A549 treated with AZD2906 at 1 μM for 4 hours (cell line): Measurements from ENCODE around the gene PRRC2A. TPM values are rescaled to one million over a fixed set of nuclear protein-coding genes. Genes with fewer than 3 reads are reported as not detected.

Experiments used
- total RNA-seq: library from RNA; stranded (reverse); fragments of 200-300 nt; extraction: Qiagen RNA extraction; gene quantifications from 5 replicates; pipeline ENCODE4 v1.2.3, GENCODE V29; 2022

Gene PRRC2A
- 66.2 to 87.9 TPM (median 84.6 TPM) in 5 replicates for total RNA-seq

DNA sequence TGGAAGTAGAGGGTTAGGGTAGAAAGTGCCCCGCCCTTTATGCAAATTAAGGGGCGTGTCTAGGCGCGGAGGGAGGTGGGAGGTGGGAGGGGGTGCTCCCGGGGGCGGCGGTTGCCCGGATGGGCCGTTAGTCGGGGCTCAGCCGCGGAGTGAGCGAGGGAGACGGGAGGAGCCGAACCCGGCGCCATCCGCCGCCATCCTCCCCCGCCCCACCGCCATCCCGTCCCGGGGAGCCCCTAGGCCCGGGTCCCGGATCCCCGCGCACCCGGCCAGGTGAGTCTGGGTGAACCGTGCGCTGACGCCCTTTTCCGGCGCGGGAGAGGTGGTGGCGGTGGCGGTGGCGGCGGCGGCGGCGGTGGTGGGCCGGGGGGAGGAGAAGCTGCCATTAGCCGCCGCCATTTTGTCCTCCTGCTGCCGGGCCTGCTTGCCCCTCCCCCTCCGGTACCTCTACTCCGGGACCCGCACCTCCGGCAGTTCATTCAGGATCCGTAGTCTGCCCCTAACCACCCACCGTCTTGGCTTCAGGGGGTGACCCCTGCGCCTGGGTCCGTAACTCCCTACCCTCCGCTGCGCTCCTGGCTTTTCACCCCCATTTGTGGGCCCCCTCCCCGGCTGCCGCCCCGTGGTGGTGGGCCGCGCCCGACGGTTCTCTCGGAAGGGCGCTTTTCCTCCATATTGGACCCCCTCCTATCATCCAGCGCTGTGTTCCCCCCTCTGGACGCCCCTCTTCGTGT is at the start of gene PRRC2A:
Gene PRRC2A, plus strand, starts transcription at position 130 of the 734 bp plus-strand sequence. CDS start 2,075 bp downstream, outside the sequence.

DNA sequence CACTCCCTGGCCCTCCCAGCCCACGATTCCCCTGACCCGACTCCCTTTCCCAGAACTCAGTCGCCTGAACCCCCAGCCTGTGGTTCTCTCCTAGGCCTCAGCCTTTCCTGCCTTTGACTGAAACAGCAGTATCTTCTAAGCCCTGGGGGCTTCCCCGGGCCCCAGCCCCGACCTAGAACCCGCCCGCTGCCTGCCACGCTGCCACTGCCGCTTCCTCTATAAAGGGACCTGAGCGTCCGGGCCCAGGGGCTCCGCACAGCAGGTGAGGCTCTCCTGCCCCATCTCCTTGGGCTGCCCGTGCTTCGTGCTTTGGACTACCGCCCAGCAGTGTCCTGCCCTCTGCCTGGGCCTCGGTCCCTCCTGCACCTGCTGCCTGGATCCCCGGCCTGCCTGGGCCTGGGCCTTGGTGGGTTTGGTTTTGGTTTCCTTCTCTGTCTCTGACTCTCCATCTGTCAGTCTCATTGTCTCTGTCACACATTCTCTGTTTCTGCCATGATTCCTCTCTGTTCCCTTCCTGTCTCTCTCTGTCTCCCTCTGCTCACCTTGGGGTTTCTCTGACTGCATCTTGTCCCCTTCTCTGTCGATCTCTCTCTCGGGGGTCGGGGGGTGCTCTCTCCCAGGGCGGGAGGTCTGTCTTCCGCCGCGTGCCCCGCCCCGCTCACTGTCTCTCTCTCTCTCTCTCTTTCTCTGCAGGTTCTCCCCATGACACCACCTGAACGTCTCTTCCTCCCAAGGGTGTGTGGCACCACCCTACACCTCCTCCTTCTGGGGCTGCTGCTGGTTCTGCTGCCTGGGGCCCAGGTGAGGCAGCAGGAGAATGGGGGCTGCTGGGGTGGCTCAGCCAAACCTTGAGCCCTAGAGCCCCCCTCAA is 48.2 kb upstream of the PRRC2A start, which contains the start of gene LTA:
Gene LTA, plus strand, starts transcription at position 249 of the 871 bp plus-strand sequence. Its CDS starts 454 bp downstream, at position 703.

DNA sequence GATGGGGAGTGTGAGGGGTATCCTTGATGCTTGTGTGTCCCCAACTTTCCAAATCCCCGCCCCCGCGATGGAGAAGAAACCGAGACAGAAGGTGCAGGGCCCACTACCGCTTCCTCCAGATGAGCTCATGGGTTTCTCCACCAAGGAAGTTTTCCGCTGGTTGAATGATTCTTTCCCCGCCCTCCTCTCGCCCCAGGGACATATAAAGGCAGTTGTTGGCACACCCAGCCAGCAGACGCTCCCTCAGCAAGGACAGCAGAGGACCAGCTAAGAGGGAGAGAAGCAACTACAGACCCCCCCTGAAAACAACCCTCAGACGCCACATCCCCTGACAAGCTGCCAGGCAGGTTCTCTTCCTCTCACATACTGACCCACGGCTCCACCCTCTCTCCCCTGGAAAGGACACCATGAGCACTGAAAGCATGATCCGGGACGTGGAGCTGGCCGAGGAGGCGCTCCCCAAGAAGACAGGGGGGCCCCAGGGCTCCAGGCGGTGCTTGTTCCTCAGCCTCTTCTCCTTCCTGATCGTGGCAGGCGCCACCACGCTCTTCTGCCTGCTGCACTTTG is 45.1 kb upstream of the PRRC2A start, which contains the start of gene TNF:
Gene TNF, plus strand, starts transcription at position 231 of the 567 bp plus-strand sequence. Its CDS starts 177 bp downstream, at position 408.

DNA sequence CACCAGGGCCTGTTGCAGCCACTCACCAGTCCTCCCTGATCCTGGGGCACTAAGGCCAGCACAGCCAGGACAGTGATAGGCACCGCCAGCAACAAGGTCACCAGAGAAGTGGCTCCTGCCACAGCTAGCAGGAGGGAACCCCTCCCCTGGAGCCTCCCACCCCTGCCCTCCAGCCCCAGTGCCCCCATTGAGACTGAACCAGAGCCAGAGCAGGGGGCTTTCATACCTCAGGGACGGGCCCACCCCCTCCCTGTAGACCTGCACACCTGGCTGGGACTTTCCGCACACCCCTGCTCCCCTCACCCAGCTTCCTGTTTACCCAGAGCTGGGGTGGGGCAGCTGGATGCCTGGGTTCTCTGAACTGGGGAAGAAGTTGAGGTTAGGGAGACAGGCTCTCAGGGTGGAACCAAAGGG is 38.3 kb upstream of the PRRC2A start, which contains the start of gene LTB:
Gene LTB, minus strand, starts transcription at position 195 of the 414 bp plus-strand sequence. Its CDS starts 7 bp downstream, at position 188.

DNA sequence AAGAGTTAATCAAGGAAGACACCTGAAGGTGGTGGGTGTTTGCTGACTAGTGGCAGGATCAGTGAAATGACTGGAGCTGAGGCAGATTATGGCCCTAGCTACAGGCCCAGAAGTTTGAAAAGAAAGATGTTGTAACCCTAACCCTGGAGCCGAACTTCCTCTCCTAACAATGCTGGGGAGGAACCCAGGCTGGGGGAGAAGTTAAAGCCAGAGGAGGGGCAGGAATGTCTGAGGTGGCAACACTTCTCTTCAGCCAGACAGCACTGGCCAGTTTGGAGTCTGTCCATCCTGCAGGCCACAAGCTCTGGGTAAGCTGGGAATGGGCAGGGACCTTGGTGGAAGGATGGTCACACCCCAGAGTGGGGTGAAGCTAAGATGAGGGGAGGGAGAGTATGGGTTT is 34.5 kb upstream of the PRRC2A start, which contains the start of gene LST1:
Gene LST1, plus strand, starts transcription at position 270 of the 400 bp plus-strand sequence. CDS start 1,023 bp downstream, outside the sequence.

DNA sequence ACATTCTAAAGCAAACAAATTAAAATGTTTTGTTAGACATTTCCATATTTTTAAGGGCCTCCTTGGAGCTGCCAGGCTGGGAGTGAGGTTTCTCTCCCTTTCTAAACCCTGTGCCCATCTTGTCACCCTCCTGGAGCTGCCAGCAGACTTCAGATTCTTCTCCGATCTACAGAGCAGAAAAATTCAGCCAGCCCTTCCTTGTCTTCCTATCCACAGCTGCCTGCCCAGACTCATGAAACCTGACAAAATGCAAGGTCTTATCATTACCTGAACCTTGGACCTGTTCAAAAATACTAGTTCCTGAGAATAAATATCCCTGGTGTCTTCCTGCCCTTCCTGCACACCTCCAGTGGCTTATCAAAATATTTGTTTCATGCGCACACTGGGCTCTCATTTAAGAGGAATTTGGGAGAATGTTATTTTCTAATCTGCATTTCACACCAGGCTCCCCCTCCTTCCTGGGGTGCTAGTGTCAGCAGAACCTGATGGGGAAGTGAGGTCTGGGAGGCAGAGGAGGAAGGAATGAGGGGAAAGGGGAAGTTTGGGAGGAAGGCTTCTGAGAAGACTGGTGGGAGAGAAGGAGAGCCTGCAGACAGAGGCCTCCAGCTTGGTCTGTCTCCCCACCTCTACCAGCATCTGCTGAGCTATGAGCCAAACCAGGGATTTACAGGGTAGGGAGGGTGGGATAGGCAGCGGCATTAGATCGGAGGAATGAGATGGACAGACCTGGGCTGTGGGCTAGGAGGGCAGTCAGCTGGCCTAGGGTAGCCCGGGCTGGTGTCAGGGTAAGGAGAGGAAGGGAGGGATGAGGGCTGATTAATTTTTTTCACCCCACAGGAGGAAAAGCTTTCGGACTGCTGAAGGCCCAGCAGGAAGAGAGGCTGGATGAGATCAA is 5.6 kb upstream of the PRRC2A start, which contains the start of gene AIF1:
Gene AIF1, plus strand, starts transcription at position 551 of the 895 bp plus-strand sequence. Its CDS starts 96 bp downstream, at position 647.

DNA sequence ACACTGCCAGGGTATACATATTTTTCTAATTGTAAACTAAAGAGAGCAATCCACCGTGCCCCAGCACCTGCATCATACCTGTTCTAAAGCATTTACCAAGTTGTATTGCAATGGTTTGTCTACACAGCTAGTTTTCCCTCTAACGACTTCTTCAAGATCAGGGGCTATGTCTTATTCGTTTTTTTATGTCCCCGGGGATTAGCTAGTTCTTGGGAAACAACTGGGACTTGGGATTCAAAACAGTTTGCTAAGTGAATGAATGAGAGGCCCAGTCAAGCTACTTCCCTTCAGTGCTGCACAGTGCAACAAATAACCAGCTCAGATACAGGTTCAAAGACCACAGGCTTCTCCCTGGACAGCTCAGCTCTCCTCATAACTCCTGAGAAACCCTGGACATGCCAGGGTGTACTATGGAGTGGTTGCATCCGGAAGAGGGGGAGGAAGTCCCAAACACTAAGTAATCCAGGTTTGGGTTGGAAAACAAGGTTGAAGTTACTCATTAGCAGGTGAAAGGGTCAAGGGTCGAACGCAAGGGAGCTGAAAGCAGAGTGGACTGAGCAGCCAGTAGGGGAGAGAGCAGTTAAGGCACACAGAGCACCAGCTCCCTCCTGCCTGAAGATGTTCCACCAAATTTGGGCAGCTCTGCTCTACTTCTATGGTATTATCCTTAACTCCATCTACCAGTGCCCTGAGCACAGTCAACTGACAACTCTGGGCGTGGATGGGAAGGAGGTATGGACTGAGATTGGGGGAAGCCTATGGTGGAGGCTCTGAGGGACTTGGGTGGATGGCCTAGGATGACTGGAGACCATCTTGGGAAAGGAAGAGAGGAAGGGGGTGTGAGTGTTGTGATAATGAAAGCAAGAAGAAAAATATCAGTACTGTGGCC is 35.1 kb downstream of the PRRC2A start, which contains the start of gene APOM:
Gene APOM, plus strand, starts transcription at position 546 of the 889 bp plus-strand sequence. Its CDS starts 73 bp downstream, at position 619.

DNA sequence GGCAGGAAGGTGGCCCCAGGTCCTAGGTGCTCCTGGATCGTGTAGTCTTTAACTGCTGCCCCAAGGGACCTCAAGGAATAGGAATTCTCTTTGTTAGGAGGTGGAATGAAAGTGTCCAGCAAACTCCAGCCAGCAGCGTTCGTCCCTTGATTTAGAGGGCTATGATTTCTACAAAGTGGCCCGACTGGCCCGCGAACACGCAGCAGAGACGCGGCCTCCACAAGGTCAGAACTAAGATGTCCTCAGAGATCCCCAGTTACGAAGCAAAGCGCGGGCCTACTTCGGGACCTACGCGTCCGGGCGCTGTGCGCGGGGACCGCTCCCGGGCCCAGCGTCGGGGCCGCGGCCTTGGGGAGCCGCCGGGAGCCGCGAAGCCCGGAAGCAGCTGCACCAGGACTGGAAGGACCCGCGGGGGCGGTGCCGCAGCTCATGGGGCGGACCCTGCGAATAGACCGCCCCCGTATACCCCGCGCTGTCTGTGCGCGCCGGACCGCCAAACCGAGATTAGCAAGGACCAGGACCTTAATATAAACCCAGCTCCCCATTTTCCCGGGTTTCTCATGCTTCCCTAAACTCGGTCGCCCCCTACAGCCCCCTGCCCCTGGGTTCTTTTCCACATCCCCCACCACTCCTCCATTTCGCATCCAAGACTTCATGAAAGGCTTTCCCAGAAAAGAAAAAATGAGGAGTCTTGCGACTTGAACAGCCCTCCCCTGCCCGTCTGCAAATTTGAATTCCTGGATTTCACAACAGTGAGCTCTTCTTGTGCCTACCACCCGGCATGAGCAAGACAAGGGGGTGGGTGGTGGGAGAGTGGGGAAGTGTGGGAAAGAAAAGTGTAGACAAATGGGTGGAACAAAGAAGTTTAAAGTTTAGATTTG is 40.1 kb downstream of the PRRC2A start, which contains the start of gene C6orf47:
Gene C6orf47, minus strand, starts transcription at position 398 of the 881 bp plus-strand sequence. CDS start 831 bp downstream, outside the sequence.

DNA sequence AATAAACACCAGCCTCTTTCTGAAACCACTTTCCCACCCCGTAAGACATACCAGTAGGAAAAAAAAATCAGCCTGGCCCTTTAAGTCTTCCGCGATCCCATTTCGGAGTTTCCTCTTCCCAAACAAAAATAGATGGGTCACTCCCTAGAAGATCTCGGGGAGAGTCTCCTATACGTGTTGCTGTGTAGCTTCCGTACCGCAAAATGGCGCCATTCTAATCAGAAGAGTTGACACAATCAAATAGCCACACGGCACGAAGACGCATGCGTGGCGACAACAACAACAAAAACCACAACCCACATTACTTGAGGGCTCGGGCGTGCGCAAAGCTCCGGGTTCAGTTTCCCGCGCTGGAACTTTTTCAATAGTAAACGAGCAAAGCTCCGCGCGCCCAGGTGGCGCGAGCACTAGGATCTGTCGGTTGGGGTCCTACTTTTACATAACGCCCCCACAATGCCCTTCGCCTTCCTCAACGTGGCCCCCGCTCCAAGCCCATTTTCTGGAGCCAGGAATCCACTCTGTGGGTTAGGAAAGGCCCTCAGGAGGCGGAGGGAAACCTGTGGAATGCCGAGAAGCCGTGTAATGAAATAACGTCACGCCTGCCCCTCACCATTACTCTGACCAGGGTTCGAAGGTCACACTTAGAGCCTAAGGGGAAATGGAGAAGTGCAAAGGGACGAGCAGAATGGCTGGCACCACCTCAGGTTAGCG is 44.4 kb downstream of the PRRC2A start, which contains the start of gene GPANK1:
Gene GPANK1, minus strand, starts transcription at position 208 of the 711 bp plus-strand sequence. CDS start 519 bp downstream, outside the sequence.

DNA sequence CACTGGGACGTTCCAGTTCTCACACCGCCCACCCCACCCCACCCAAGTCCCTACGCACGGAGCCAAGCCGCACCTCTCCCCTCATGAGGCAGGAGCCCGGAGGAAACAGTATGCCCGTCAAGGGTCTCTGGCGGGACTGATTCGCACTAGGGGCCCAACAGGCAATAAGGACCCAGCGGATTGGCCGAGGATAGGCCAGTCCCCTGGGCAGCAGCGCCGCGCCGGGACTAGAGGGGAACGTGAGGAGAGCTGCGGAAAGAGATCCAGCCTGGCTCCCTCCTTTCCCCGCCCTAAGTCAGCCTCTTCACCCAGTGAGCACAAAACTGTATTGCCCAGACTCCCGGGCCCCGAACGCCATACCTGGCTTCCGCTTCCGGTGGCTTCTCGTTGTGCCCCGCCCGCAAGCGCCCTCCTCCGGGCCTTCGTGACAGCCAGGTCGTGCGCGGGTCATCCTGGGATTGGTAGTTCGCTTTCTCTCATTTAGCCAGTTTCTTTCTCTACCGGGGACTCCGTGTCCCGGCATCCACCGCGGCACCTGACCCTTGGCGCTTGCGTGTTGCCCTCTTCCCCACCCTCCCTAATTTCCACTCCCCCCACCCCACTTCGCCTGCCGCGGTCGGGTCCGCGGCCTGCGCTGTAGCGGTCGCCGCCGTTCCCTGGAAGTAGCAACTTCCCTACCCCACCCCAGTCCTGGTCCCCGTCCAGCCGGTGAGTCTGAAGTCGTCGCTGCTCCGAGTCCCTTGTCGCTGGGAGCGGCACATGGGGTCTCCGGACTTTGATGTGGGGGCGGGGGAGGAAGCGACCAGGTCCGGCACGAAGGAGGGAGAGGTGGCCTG is 45.2 kb downstream of the PRRC2A start, which contains the start of gene CSNK2B:
Gene CSNK2B, plus strand, starts transcription at position 580 of the 836 bp plus-strand sequence. CDS start 752 bp downstream, outside the sequence.

DNA sequence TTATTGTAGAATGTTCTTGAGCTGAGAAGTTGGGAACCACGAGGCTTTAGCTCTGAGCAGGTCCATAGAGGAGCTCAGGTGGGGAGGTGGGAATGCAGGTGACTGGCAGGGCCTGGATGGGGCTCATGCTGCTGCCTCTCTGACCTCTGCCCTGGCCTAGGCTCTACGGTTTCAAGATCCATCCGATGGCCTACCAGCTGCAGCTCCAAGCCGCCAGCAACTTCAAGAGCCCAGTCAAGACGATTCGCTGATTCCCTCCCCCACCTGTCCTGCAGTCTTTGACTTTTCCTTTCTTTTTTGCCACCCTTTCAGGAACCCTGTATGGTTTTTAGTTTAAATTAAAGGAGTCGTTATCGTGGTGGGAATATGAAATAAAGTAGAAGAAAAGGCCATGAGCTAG is 49.2 kb downstream of the PRRC2A start, which contains the start of gene LY6G5B:
Gene LY6G5B, plus strand, starts transcription at position 301 of the 400 bp plus-strand sequence. CDS start 975 bp downstream, outside the sequence.

DNA sequence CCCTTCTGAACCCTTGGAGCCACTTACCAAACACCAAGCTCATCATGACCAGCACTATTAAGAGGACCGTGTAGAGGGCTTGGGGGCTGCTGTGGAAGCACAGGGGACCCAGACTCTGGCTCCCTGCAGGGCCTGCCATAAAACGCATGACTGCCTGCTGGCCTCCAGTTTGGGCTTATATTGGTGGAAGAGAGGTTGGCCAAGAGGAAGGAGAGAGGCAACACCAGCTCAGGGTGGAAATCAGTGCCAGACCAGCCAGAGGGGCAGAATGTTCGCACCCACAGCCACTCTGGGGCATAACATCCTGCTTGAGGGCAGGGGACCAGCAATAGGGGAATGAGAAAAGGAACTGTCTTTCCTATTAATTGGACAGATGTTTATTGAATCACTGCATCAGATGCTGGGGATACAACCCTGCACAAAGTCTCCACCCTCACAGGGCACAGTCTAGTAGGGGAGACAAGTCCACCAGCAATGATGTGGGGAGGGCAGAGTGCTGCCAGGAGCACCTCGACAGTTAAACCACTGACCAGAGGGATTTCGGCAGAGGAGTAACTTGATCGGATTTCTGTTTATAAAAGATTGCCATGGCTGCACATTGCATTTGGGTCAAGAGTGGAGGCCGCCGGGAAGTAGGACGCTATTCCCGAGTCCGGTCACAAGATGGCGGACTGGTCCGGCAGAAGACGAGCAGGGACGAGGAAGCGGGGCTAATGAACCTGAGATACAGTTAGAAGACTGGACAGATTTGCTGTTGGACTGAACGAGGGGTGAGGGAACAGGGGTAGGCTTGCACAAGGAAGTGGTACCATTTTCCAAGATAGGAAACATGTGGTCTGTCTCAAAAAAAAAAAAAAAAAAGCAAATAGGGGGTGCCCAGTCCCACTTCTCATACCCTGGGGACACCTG is 60.0 kb downstream of the PRRC2A start, which contains the start of gene LY6G5C:
Gene LY6G5C, minus strand, starts transcription at position 842 of the 909 bp plus-strand sequence. Its CDS starts 694 bp downstream, at position 148.

